GM23248 (cell line): ENCODE data around the gene AOC2. TPM values are rescaled to one million over a fixed set of nuclear protein-coding genes. Genes with fewer than 3 reads are reported as not detected.
"Not testable (repeated sequence)": the region's sequence is repeated elsewhere in the genome, so short reads cannot be mapped to it uniquely, and the experiment has no call there.

Source experiments
- DNase-seq: peaks from one replicate; pipeline ENCODE4 v3.0.0-alpha.2; 2015
- H2AFZ ChIP-seq: fragments of 200-600 bp; sonication (generic); 2 replicates; pipeline ENCODE4 v1.6.1; 2016; ENCODE audit warnings: antibody characterized with exemption
- H3F3A ChIP-seq: fragments of 200-600 bp; sonication (generic); 2 replicates; pipeline ENCODE4 v1.6.1; 2016; ENCODE audit warnings: mild to moderate bottlenecking, antibody characterized with exemption, mixed run types; ENCODE audit not compliant: insufficient read depth
- H3K27ac ChIP-seq: fragments of 200-600 bp; sonication (generic); 2 replicates; pipeline ENCODE4 v1.5.1; 2016; ENCODE audit warnings: mild to moderate bottlenecking
- H3K27me3 ChIP-seq: fragments of 200-600 bp; sonication (generic); replicated peaks from 2 replicates; pipeline ENCODE4 v1.6.1; 2016; ENCODE audit warnings: mild to moderate bottlenecking; ENCODE audit not compliant: insufficient read depth
- H3K36me3 ChIP-seq: fragments of 200-600 bp; sonication (generic); 2 replicates; pipeline ENCODE4 v1.6.1; 2016; ENCODE audit warnings: low read depth, mild to moderate bottlenecking
- H3K4me1 ChIP-seq: fragments of 200-600 bp; sonication (generic); 2 replicates; pipeline ENCODE4 v1.6.1; 2016; ENCODE audit warnings: mild to moderate bottlenecking; ENCODE audit not compliant: insufficient read depth
- H3K4me2 ChIP-seq: fragments of 200-600 bp; sonication (generic); one replicate; pipeline ENCODE4 v1.6.1; 2016; ENCODE audit warnings: mild to moderate bottlenecking; ENCODE audit not compliant: unreplicated experiment
- H3K4me3 ChIP-seq: fragments of 200-600 bp; sonication (generic); 2 replicates; pipeline ENCODE4 v1.5.1; 2016; ENCODE audit warnings: mild to moderate bottlenecking
- H3K79me2 ChIP-seq: fragments of 200-600 bp; sonication (generic); 2 replicates; pipeline ENCODE4 v1.6.1; 2016; ENCODE audit warnings: mild to moderate bottlenecking; ENCODE audit not compliant: insufficient read depth
- H3K9ac ChIP-seq: fragments of 200-600 bp; sonication (generic); 2 replicates; pipeline ENCODE4 v1.6.1; 2016; ENCODE audit warnings: mild to moderate bottlenecking
- H3K9me2 ChIP-seq: fragments of 200-600 bp; sonication (generic); 2 replicates; pipeline ENCODE4 v1.6.1; 2016; ENCODE audit warnings: mixed run types, mild to moderate bottlenecking, moderate library complexity; ENCODE audit not compliant: insufficient read depth
- H3K9me3 ChIP-seq: fragments of 200-600 bp; sonication (generic); one replicate; pipeline ENCODE4 v1.6.1; 2017; ENCODE audit warnings: low read depth
- H4K20me1 ChIP-seq: fragments of 200-600 bp; sonication (generic); 2 replicates; pipeline ENCODE4 v1.6.0; 2016; ENCODE audit not compliant: insufficient read depth
- EZH2 ChIP-seq: fragments of 200-600 bp; sonication (generic); IDR thresholded peaks from 2 replicates; pipeline ENCODE4 v1.6.1; 2018; ENCODE audit warnings: antibody characterized with exemption, mild to moderate bottlenecking; ENCODE audit not compliant: insufficient read depth, poor library complexity, severe bottlenecking
- EZH2phosphoT487 ChIP-seq: fragments of 200-600 bp; sonication (generic); IDR thresholded peaks from 2 replicates; pipeline ENCODE4 v1.6.1; 2018; ENCODE audit warnings: antibody characterized with exemption, moderate library complexity, mild to moderate bottlenecking, low read depth; ENCODE audit not compliant: insufficient read depth
- WGBS, 2 experiments: methylation state at CpG; one replicate each; pipeline ENCODE4 v1.1.6; 2015 to 2017; ENCODE audit warnings: low lambda C conversion rate in 2 of 2, low coverage in 1 of 2; ENCODE audit errors: missing lambda C conversion rate in 2 of 2; 5-methylcytosine and 5-hydroxymethylcytosine counted together
- in situ Hi-C: fragments of 300-500 bp; cut with MboI; formaldehyde crosslinking; loops from 2 replicates; pipeline ENCODE4 v1.15.0; 2020
- polyA plus RNA-seq: library from polyadenylated mRNA; unstranded; fragments of >200 nt; fragmentation: Nextera tagmentation; extraction: Ambion mirVana; gene quantifications from 2 replicates; pipeline ENCODE4 v1.2.1, GENCODE V29; 2016
- total RNA-seq: library from RNA; depleted of rRNA; stranded (reverse); fragments of >200 nt; shearing (Covaris generic); gene quantifications from 2 replicates; pipeline ENCODE4 v1.2.3, GENCODE V29; 2014

AOC2 gene
- total and polyA plus RNA-seq, 2 experiments from 2014 or later, result 0.09 to 0.22 TPM

- TF ChIP-seq EZH2phosphoT487 (no peak), EZH2 (no peak)
- H3K9me3 ChIP-seq, result no peaks in the 10 kb centered on the region
- H3K4me1 ChIP-seq, result peaks cover 13% of the 10 kb centered on the region
- peaks cover 7% of the 10 kb centered on the region; the same call in 1 of the 2 replicates for H3F3A ChIP-seq
- no peak overlapping the region for H2AFZ ChIP-seq
- in situ Hi-C loops, result no loop called here
- 80 to 82% methylated on average over 12 of the region's 12 CpGs for WGBS, 2 experiments
- no peak overlapping the region for H3K4me2 ChIP-seq
- no peak overlapping the region for H3K9ac ChIP-seq
- no peaks in the 10 kb centered on the region for H4K20me1 ChIP-seq
- peaks cover 6% of the 10 kb centered on the region for H3K27me3 ChIP-seq
- H3K79me2 ChIP-seq, result no peaks in the 10 kb centered on the region
- H3K4me3 ChIP-seq, result no peak overlapping the region
- H3K27ac ChIP-seq, result no peak overlapping the region
- H3K9me2 ChIP-seq, result no peaks in the 10 kb centered on the region
- H3K36me3 ChIP-seq, result no peaks in the 10 kb centered on the region
- no peak for DNase-seq
Observed at GRCh38 chr17:42868338-42868737, 24.0 kb downstream of the AOC2 start.

- TF ChIP-seq EZH2, result no peak
- no peak for TF ChIP-seq EZH2phosphoT487
- 71 to 75% methylated on average over 4 of the region's 4 CpGs for WGBS, 2 experiments
- no peaks in the 10 kb centered on the region for H4K20me1 ChIP-seq
Observed at GRCh38 chr17:42871647-42872046, 27.3 kb downstream of the AOC2 start.

GRCh38 chr17:42872251-42872965 lies 28.0 kb downstream of the AOC2 start:
- no peaks in the 10 kb centered on the region for H3K4me1 ChIP-seq

More at GRCh38 chr17:42871647-42872046, 27.3 kb downstream of the AOC2 start:
- Histone ChIP-seq H3K79me2 (no peaks in the 10 kb centered on the region), H3K36me3 (no peaks in the 10 kb centered on the region), H2AFZ (no peak overlapping the region), H3K9ac (no peak overlapping the region), H3K4me1 (no peaks in the 10 kb centered on the region), H3K4me2 (no peak overlapping the region), H3F3A (no peaks in the 10 kb centered on the region), H3K27ac (no peak overlapping the region), H3K9me3 (no peaks in the 10 kb centered on the region), H3K4me3 (no peak overlapping the region), H3K9me2 (no peaks in the 10 kb centered on the region), H3K27me3 (peaks cover 15% of the 10 kb centered on the region)
- DNase-seq, result no peak
- in situ Hi-C loops, result no loop called here

GRCh38 chr17:42873315-42873714 lies 28.9 kb downstream of the AOC2 start:
- H3K9me2 ChIP-seq, result no peaks in the 10 kb centered on the region
- H3K36me3 ChIP-seq, result no peaks in the 10 kb centered on the region
- H3K4me2 ChIP-seq, result no peak overlapping the region
- in situ Hi-C loops, result no loop called here
- 62 to 72% methylated on average over 6 of the region's 6 CpGs for WGBS, 2 experiments
- no peak for TF ChIP-seq EZH2phosphoT487
- TF ChIP-seq EZH2, result no peak
- H3K9ac ChIP-seq, result no peak overlapping the region
- no peak overlapping the region for H3K27ac ChIP-seq
- no peaks in the 10 kb centered on the region for H3F3A ChIP-seq
- DNase-seq, result no peak
- no peaks in the 10 kb centered on the region for H3K79me2 ChIP-seq
- H4K20me1 ChIP-seq, result no peaks in the 10 kb centered on the region
- H3K27me3 ChIP-seq, result peaks cover 29% of the 10 kb centered on the region
- H3K9me3 ChIP-seq, result no peaks in the 10 kb centered on the region
- H3K4me3 ChIP-seq, result no peak overlapping the region
- no peak overlapping the region for H2AFZ ChIP-seq
- no peaks in the 10 kb centered on the region for H3K4me1 ChIP-seq

More at GRCh38 chr17:42872251-42872965, 28.0 kb downstream of the AOC2 start:
- Histone ChIP-seq H3K9ac (no peak overlapping the region), H4K20me1 (no peaks in the 10 kb centered on the region), H3K36me3 (no peaks in the 10 kb centered on the region), H3K4me3 (no peak overlapping the region), H3K9me2 (no peaks in the 10 kb centered on the region), H3K27ac (no peak overlapping the region), H3K79me2 (no peaks in the 10 kb centered on the region), H3F3A (no peaks in the 10 kb centered on the region), H3K9me3 (no peaks in the 10 kb centered on the region), H3K4me2 (no peak overlapping the region), H2AFZ (no peak overlapping the region), H3K27me3 (peaks cover 20% of the 10 kb centered on the region)
- WGBS, 2 experiments, result 72 to 77% methylated on average over 13 of the region's 13 CpGs
- in situ Hi-C loops, result no loop called here
- DNase-seq, result no peak
- TF ChIP-seq EZH2 (no peak), EZH2phosphoT487 (no peak)

GRCh38 chr17:42873932-42874695 lies 29.7 kb downstream of the AOC2 start:
- H3K79me2 ChIP-seq, H3K4me1 ChIP-seq, H3K9me3 ChIP-seq, H3F3A ChIP-seq, DNase-seq, H3K9me2 ChIP-seq, H3K9ac ChIP-seq, in situ Hi-C loops, H3K27ac ChIP-seq, H3K4me3 ChIP-seq, H3K36me3 ChIP-seq, H2AFZ ChIP-seq, H3K4me2 ChIP-seq, H4K20me1 ChIP-seq: not testable (repeated sequence)
- peaks cover 34% of the 10 kb centered on the region for H3K27me3 ChIP-seq
- 79% methylated on average over 3 to 7 of the region's 12 CpGs for WGBS, 2 experiments
